HG03066 (cell line): ENCODE results near the gene C1QTNF5.

Experiments used
- ATAC-seq: cut with Tn5 transposase; IDR thresholded peaks from one replicate; pipeline ENCODE4 v1.9.1; 2021; ENCODE audit warnings: low read depth; ENCODE audit not compliant: unreplicated experiment

C1QTNF5 gene

GRCh38 chr11:119359365-119360214 is 18.9 kb upstream of the C1QTNF5 start:
- no peak for ATAC-seq

GRCh38 chr11:119357074-119357473 is 16.4 kb upstream of the C1QTNF5 start:
- no peak for ATAC-seq

GRCh38 chr11:119356349-119357031 is 15.8 kb upstream of the C1QTNF5 start:
- ATAC-seq, result peak; percentile 75

- no peak for ATAC-seq
Observed at GRCh38 chr11:119355091-119355843, 14.6 kb upstream of the C1QTNF5 start.

- no peak for ATAC-seq
Observed at GRCh38 chr11:119352857-119353260, 12.2 kb upstream of the C1QTNF5 start.

- ATAC-seq, result no peak
Observed at GRCh38 chr11:119351232-119351631, 10.5 kb upstream of the C1QTNF5 start.

- ATAC-seq, result no peak
Observed at GRCh38 chr11:119350302-119350701, 9.6 kb upstream of the C1QTNF5 start.

GRCh38 chr11:119347940-119348605 is 7.4 kb upstream of the C1QTNF5 start:
- ATAC-seq, result no peak

- no peak for ATAC-seq
Observed at GRCh38 chr11:119347242-119347641, 6.6 kb upstream of the C1QTNF5 start.

GRCh38 chr11:119346605-119347004 is 5.9 kb upstream of the C1QTNF5 start, which contains the start of gene MFRP:
Gene MFRP (minus strand): TSS chr11:119346705. CDS start chr11:119346513, 192 bp downstream.
- ATAC-seq, result no peak

- no peak for ATAC-seq
Observed at GRCh38 chr11:119345685-119346084, 5.0 kb upstream of the C1QTNF5 start.

- no peak for ATAC-seq
Observed at GRCh38 chr11:119344291-119345010, 3.8 kb upstream of the C1QTNF5 start.

GRCh38 chr11:119343726-119344125 is 3.0 kb upstream of the C1QTNF5 start:
- ATAC-seq, result no peak

GRCh38 chr11:119342362-119343130 is 1.9 kb upstream of the C1QTNF5 start:
- ATAC-seq, result no peak

GRCh38 chr11:119342023-119342300 is 1.3 kb upstream of the C1QTNF5 start:
- no peak for ATAC-seq

- ATAC-seq, result no peak
Observed at GRCh38 chr11:119341222-119342022, 739 bp upstream of the C1QTNF5 start.

GRCh38 chr11:119339589-119340334 is 921 bp downstream of the C1QTNF5 start:
- ATAC-seq, result no peak
